ENCODE data around the gene USP22. TPM values are rescaled to one million over a fixed set of nuclear protein-coding genes. Genes with fewer than 3 reads are reported as not detected.

USP22 gene
- total RNA-seq, 1 donor from 2014 or later, result 160 TPM

- Histone ChIP-seq H3K27me3 (no peaks in the 10 kb centered on the region), H3K36me3 (peaks cover 94% of the 10 kb centered on the region), H3K4me1 (peaks cover 9% of the 10 kb centered on the region), H3K4me3 (no peak overlapping the region), H3K9me3 (no peaks in the 10 kb centered on the region), H3K27ac (no peak overlapping the region)
- no peak for TF ChIP-seq CTCF (IDR thresholded peaks at IDR 0.05)
- intact Hi-C loops (cut with DNase I), result no loop called here
- no peak for ATAC-seq
- DNase-seq, result no peak
Measured at GRCh38 chr17:21004016-21004930, 38.5 kb downstream of the USP22 start.

- H3K36me3 ChIP-seq, result peaks cover 86% of the 10 kb centered on the region
- H3K27me3 ChIP-seq, result no peaks in the 10 kb centered on the region
- TF ChIP-seq CTCF (IDR thresholded peaks at IDR 0.05), result no peak
- no peaks in the 10 kb centered on the region for H3K9me3 ChIP-seq
- H3K4me3 ChIP-seq, result no peak overlapping the region
- peaks cover 14% of the 10 kb centered on the region for H3K4me1 ChIP-seq
- no peak overlapping the region for H3K27ac ChIP-seq
- no peak for DNase-seq
- intact Hi-C loops (cut with DNase I), result no loop called here
- ATAC-seq, result peak; percentile 6
Measured at GRCh38 chr17:21003007-21003621, 39.7 kb downstream of the USP22 start.

GRCh38 chr17:21002309-21003006 lies 40.4 kb downstream of the USP22 start:
- peaks cover 84% of the 10 kb centered on the region for H3K36me3 ChIP-seq
- intact Hi-C loops (cut with DNase I), result no loop called here
- H3K4me1 ChIP-seq, result peaks cover 14% of the 10 kb centered on the region
- ATAC-seq, result no peak
- no peak overlapping the region for H3K27ac ChIP-seq
- no peaks in the 10 kb centered on the region for H3K27me3 ChIP-seq
- TF ChIP-seq CTCF (IDR thresholded peaks at IDR 0.05), result no peak
- no peak for DNase-seq
- no peak overlapping the region for H3K4me3 ChIP-seq
- H3K9me3 ChIP-seq, result no peaks in the 10 kb centered on the region

- no peaks in the 10 kb centered on the region for H3K27me3 ChIP-seq
- peaks cover 77% of the 10 kb centered on the region for H3K36me3 ChIP-seq
- DNase-seq, result peak; percentile 52
- no peak overlapping the region for H3K27ac ChIP-seq
- TF ChIP-seq CTCF (IDR thresholded peaks at IDR 0.05), result no peak
- H3K9me3 ChIP-seq, result no peaks in the 10 kb centered on the region
- H3K4me3 ChIP-seq, result no peak overlapping the region
- H3K4me1 ChIP-seq, result peaks cover 14% of the 10 kb centered on the region
- intact Hi-C loops (cut with DNase I), result no loop called here
- no peak for ATAC-seq
Measured at GRCh38 chr17:21001813-21002221, 41.0 kb downstream of the USP22 start.

DNA sequence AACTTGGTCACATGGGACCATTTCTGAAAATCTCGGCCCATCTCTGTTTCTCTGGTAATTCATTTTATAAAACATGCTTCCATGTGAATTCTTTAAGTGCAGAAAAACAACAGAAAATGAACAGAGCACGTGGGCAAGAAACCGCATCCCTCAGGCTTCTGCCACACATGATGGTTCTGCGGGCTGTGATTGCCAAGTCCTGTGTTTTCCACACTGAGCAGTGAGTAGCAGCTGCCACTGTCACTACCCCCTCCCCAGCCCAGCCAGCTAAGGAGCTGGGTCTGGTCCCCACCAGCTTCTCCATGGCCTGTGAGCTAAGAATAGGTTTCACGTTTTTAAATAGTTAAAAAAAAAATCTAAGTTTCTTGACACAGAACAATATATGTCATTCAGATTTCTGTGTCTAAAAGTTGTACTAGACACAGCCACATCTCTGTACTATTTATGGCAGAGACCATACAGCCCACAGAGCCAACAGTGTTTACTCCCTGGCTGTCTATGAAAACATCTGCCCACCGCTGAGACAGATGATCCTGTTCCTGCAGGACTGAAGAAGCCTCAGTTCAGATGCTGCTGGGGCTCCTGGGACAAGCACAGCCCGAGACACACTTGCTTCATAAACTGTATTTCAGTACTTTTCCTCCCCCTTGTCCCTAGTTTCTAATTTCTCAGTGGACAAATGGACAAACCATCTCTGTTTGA lies 41.5 kb downstream of the USP22 start:
- Histone ChIP-seq H3K4me3 (no peak overlapping the region), H3K4me1 (peaks cover 14% of the 10 kb centered on the region), H3K36me3 (peaks cover 73% of the 10 kb centered on the region), H3K9me3 (no peaks in the 10 kb centered on the region), H3K27ac (no peak overlapping the region), H3K27me3 (no peaks in the 10 kb centered on the region)
- DNase-seq (peak; percentile 46), ATAC-seq (no peak)
- TF ChIP-seq CTCF (IDR thresholded peaks at IDR 0.05), result no peak
- intact Hi-C loops (cut with DNase I), result no loop called here
